Endodermal cell (in vitro differentiated cells): Measurements from ENCODE around the gene BANP. TPM values are rescaled to one million over a fixed set of nuclear protein-coding genes. Genes with fewer than 3 reads are reported as not detected.

Source experiments
- DNase-seq: peaks from one replicate; pipeline ENCODE4 v3.0.0-alpha.2; 2017
- H3K27ac ChIP-seq: 2 replicates; pipeline ENCODE4 v1.5.1; 2013; ENCODE audit warnings: mild to moderate bottlenecking, low read depth, low read length, moderate library complexity
- H3K27me3 ChIP-seq: 2 replicates; pipeline ENCODE4 v1.6.1; 2013; ENCODE audit warnings: mild to moderate bottlenecking, low read length, moderate library complexity; ENCODE audit not compliant: insufficient read depth, control insufficient read depth, poor library complexity, severe bottlenecking
- H3K36me3 ChIP-seq: 2 replicates; pipeline ENCODE4 v1.7.0; 2013; ENCODE audit warnings: mild to moderate bottlenecking, low read length, moderate library complexity; ENCODE audit not compliant: control insufficient read depth, insufficient read depth
- H3K4me1 ChIP-seq: one replicate; pipeline ENCODE4 v1.7.0; 2013; ENCODE audit warnings: low read length; ENCODE audit not compliant: control insufficient read depth, insufficient read depth
- H3K4me3 ChIP-seq: 2 replicates; pipeline ENCODE4 v1.5.1; 2013; ENCODE audit warnings: mild to moderate bottlenecking, low read length, moderate library complexity
- H3K9ac ChIP-seq: 2 replicates; pipeline ENCODE4 v1.6.1; 2013; ENCODE audit warnings: mild to moderate bottlenecking, low read length, moderate library complexity; ENCODE audit not compliant: poor library complexity, severe bottlenecking; ENCODE audit errors: extremely low read depth
- H3K9me3 ChIP-seq: 2 replicates; pipeline ENCODE4 v1.6.1; 2013; ENCODE audit warnings: mild to moderate bottlenecking, low read length, moderate library complexity; ENCODE audit not compliant: control insufficient read depth
- H3K27ac Mint-ChIP-seq: 2 replicates; pipeline ENCODE4 v1.8.0; 2020; ENCODE audit warnings: mixed read lengths
- H3K27me3 Mint-ChIP-seq: 2 replicates; pipeline ENCODE4 v1.8.0; 2021; ENCODE audit warnings: mild to moderate bottlenecking, mixed read lengths; ENCODE audit not compliant: insufficient read depth
- H3K36me3 Mint-ChIP-seq: 2 replicates; pipeline ENCODE4 v1.8.0; 2020; ENCODE audit warnings: low read depth, mixed read lengths
- H3K4me1 Mint-ChIP-seq: 2 replicates; pipeline ENCODE4 v1.8.0; 2020; ENCODE audit warnings: mixed read lengths
- H3K4me3 Mint-ChIP-seq: 2 replicates; pipeline ENCODE4 v1.8.0; 2020; ENCODE audit warnings: mild to moderate bottlenecking, moderate library complexity, mixed read lengths
- H3K9me3 Mint-ChIP-seq: 2 replicates; pipeline ENCODE4 v1.8.0; 2020; ENCODE audit warnings: mild to moderate bottlenecking, mixed read lengths
- CTCF ChIP-seq: fragments of 200-600 bp; sonication (generic); conservative IDR thresholded peaks from 2 replicates; pipeline ENCODE4 v1.5.0; 2021; ENCODE audit warnings: antibody characterized with exemption, mild to moderate bottlenecking
- WGBS, 2 experiments: methylation state at CpG; one replicate each; pipeline versions ENCODE4 v1.1.5 to v1.1.7; 2013; ENCODE audit warnings: missing lambda C conversion rate in 2 of 2, mixed read lengths in 1 of 2; ENCODE audit not compliant: insufficient coverage in 1 of 2, insufficient read length in 1 of 2; 5-methylcytosine and 5-hydroxymethylcytosine counted together
- total RNA-seq, 2 donors: library from RNA; stranded (reverse); fragmentation: NEBNext Ultra II Directional in 1 of 2; extraction: Animal tissue kit (Norgen Biotek cat#: 25700) in 1 of 2; gene quantifications; 2 replicates in 1 of 2; 3 replicates in 1 of 2; pipeline ENCODE4 v1.2.1, GENCODE V29; 2021

Gene BANP
- total RNA-seq, 2 donors from 2014 or later = 39.5 to 45.5 TPM

DNA sequence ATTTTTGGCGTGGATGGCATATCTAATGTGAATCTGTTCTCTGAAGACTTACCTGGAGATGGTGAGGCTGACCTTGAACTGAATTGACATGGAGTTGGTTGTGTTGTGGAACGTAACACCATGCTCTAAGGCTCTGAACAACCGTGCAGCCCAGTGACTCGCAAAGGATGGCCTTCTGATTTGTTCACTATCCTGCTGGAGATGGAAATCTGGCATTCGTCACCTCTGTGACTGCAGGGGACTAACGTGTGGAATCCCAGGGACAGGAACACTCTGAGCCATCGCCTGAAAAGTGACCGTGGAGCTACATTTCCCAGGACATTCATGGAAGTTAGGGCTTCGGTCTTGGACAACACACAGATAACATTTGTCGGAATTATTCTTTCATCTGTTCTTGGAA lies 61.1 kb downstream of the BANP start:
- peak overlapping the region; percentile 18 for H3K27ac Mint-ChIP-seq
- Histone ChIP-seq H3K4me3 (no peak overlapping the region), H3K27ac (no peak overlapping the region), H3K27me3 (no peaks in the 10 kb centered on the region), H3K9me3 (no peaks in the 10 kb centered on the region), H3K9ac (no peak overlapping the region), H3K36me3 (peaks cover 20% of the 10 kb centered on the region), H3K4me1 (no peaks in the 10 kb centered on the region)
- peak; percentile 4 for DNase-seq
- WGBS, 2 experiments = 94% methylated on average over 9 to 10 of the region's 10 CpGs
- no peaks in the 10 kb centered on the region for H3K9me3 Mint-ChIP-seq
- H3K27me3 Mint-ChIP-seq = no peaks in the 10 kb centered on the region
- H3K36me3 Mint-ChIP-seq = peaks cover 53% of the 10 kb centered on the region
- peaks cover 17% of the 10 kb centered on the region for H3K4me1 Mint-ChIP-seq
- no peak overlapping the region for H3K4me3 Mint-ChIP-seq
- no peak for TF ChIP-seq CTCF

GRCh38 chr16:88013091-88013609 lies 61.9 kb downstream of the BANP start:
- Histone ChIP-seq H3K27ac (no peak overlapping the region), H3K9ac (no peak overlapping the region), H3K9me3 (no peaks in the 10 kb centered on the region), H3K36me3 (peaks cover 12% of the 10 kb centered on the region), H3K4me1 (no peaks in the 10 kb centered on the region), H3K27me3 (no peaks in the 10 kb centered on the region), H3K4me3 (no peak overlapping the region)
- no peaks in the 10 kb centered on the region for H3K27me3 Mint-ChIP-seq
- peaks cover 50% of the 10 kb centered on the region for H3K36me3 Mint-ChIP-seq
- H3K4me3 Mint-ChIP-seq = no peak overlapping the region
- no peaks in the 10 kb centered on the region for H3K9me3 Mint-ChIP-seq
- DNase-seq = peak; percentile 37
- H3K4me1 Mint-ChIP-seq = peaks cover 17% of the 10 kb centered on the region
- no peak for TF ChIP-seq CTCF
- peak overlapping the region; percentile 83 for H3K27ac Mint-ChIP-seq
- WGBS, 2 experiments = 92 to 95% methylated on average over 8 to 18 of the region's 18 CpGs

DNA sequence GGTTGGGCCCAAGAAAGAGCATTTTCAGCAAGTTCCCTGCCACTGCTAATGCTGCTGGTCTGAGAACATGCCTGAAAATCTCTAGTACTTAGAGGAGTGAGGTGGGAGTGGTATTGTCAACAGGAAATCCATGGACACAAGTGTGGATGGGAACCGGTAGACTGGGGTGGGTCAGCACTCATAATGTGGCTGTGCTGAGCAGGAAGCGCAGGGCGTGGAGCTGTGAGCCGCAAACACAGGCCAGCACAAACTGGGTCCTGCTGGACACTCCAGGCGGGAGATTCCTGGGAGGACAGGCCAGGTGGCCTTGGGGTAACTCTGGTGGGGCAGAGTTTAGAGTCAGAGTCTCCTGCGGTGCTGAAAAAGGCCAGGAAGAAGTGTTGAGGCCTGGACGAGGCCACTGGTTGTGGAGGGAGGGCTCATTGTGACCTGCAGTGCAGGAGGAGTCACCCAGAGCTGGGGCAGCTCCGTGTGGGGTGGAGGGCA lies 62.6 kb downstream of the BANP start:
- Mint-ChIP-seq H3K27ac (peak overlapping the region; percentile 83), H3K27me3 (no peaks in the 10 kb centered on the region), H3K4me3 (no peak overlapping the region), H3K36me3 (peaks cover 47% of the 10 kb centered on the region), H3K9me3 (no peaks in the 10 kb centered on the region), H3K4me1 (peaks cover 14% of the 10 kb centered on the region)
- no peak for TF ChIP-seq CTCF
- Histone ChIP-seq H3K9me3 (no peaks in the 10 kb centered on the region), H3K27me3 (no peaks in the 10 kb centered on the region), H3K4me3 (no peak overlapping the region), H3K9ac (no peak overlapping the region), H3K36me3 (peaks cover 8% of the 10 kb centered on the region), H3K4me1 (no peaks in the 10 kb centered on the region), H3K27ac (no peak overlapping the region)
- DNase-seq = peak; percentile 33
- 91 to 92% methylated on average over 7 to 8 of the region's 8 CpGs for WGBS, 2 experiments
